D341Med (cell line): Measurements from ENCODE around the gene TAF6L.
A peak's percentile ranks its signal among the peaks of the same experiment; 100 is the strongest.
"Not testable (repeated sequence)": the region's sequence is repeated elsewhere in the genome, so short reads cannot be mapped to it uniquely, and the experiment has no call there.

ENCODE experiments used
- DNase-seq: peaks from one replicate; pipeline ENCODE4 v3.0.0; 2012; ENCODE audit warnings: low spot score

The TAF6L gene

GRCh38 chr11:62755086-62755615, 16.0 kb upstream of the TAF6L start:
- no peak for DNase-seq

GRCh38 chr11:62757846-62758788, 13.1 kb upstream of the TAF6L start:
- no peak for DNase-seq

GRCh38 chr11:62760867-62761227, 10.3 kb upstream of the TAF6L start:
- not testable (repeated sequence) for DNase-seq

GRCh38 chr11:62770778-62771143, 435 bp upstream of the TAF6L start:
- no peak for DNase-seq

GRCh38 chr11:62774407-62774806, 3.2 kb downstream of the TAF6L start:
- DNase-seq: no peak

GRCh38 chr11:62775646-62776045, 4.5 kb downstream of the TAF6L start:
- DNase-seq: no peak

GRCh38 chr11:62777389-62777788, 6.2 kb downstream of the TAF6L start:
- DNase-seq: no peak

GRCh38 chr11:62778441-62778840, 7.2 kb downstream of the TAF6L start:
- no peak for DNase-seq

- no peak for DNase-seq
Measured at GRCh38 chr11:62782753-62783152, 11.6 kb downstream of the TAF6L start.

- peak; percentile 91 for DNase-seq
Measured at GRCh38 chr11:62786318-62787004, 15.3 kb downstream of the TAF6L start.

GRCh38 chr11:62787005-62787759, 16.0 kb downstream of the TAF6L start, which contains the start of gene TMEM179B:
Gene TMEM179B, plus strand, starts transcription at chr11:62787402. Its CDS starts 30 bp downstream, at chr11:62787432.
- DNase-seq: peak; percentile 93

GRCh38 chr11:62788991-62789390, 17.8 kb downstream of the TAF6L start:
- DNase-seq: no peak

- DNase-seq: no peak
Measured at GRCh38 chr11:62789576-62789975, 18.4 kb downstream of the TAF6L start.

GRCh38 chr11:62791501-62792201, 20.5 kb downstream of the TAF6L start, which contains the start of gene TMEM223:
Gene TMEM223, minus strand, starts transcription at chr11:62792006. Its CDS starts 12 bp downstream, at chr11:62791994.
- DNase-seq: peak; percentile 94

GRCh38 chr11:62792202-62792575, 21.0 kb downstream of the TAF6L start:
- DNase-seq: peak; percentile 59

- DNase-seq: no peak
Measured at GRCh38 chr11:62794201-62794775, 23.1 kb downstream of the TAF6L start.

GRCh38 chr11:62796281-62796680, 25.1 kb downstream of the TAF6L start:
- no peak for DNase-seq

GRCh38 chr11:62799486-62799885, 28.3 kb downstream of the TAF6L start:
- DNase-seq: no peak

GRCh38 chr11:62801071-62801470, 29.9 kb downstream of the TAF6L start:
- no peak for DNase-seq

- DNase-seq: no peak
Measured at GRCh38 chr11:62804310-62805075, 33.3 kb downstream of the TAF6L start.
